ENCODE measurements around the gene ATG2B.

Gene ATG2B

GRCh38 chr14:96383445-96383844 lies 20.3 kb upstream of the ATG2B start:
- DNase-seq (ENCODE audit: low read depth) = peak; percentile 41
- no peak overlapping the region for H3K4me3 ChIP-seq (ENCODE audit: control insufficient read depth, low read depth, low read length)
- TF ChIP-seq CTCF (conservative IDR thresholded peaks at IDR 0.05; ENCODE audit: control insufficient read depth, insufficient read depth, low read depth, low read length) = no peak

GRCh38 chr14:96380735-96381134 lies 17.6 kb upstream of the ATG2B start:
- H3K4me3 ChIP-seq (ENCODE audit: control insufficient read depth, low read depth, low read length) = no peak overlapping the region
- TF ChIP-seq CTCF (conservative IDR thresholded peaks at IDR 0.05; ENCODE audit: control insufficient read depth, insufficient read depth, low read depth, low read length) = no peak
- DNase-seq (ENCODE audit: low read depth) = no peak

- TF ChIP-seq CTCF (conservative IDR thresholded peaks at IDR 0.05; ENCODE audit: control insufficient read depth, insufficient read depth, low read depth, low read length) = no peak
- H3K4me3 ChIP-seq (ENCODE audit: control insufficient read depth, low read depth, low read length) = no peak overlapping the region
- DNase-seq (ENCODE audit: low read depth) = no peak
These were observed 13.0 kb upstream of the ATG2B start for GRCh38 chr14:96376093-96376492.

GRCh38 chr14:96373538-96373937 lies 10.4 kb upstream of the ATG2B start:
- no peak for TF ChIP-seq CTCF (conservative IDR thresholded peaks at IDR 0.05; ENCODE audit: control insufficient read depth, insufficient read depth, low read depth, low read length)
- no peak overlapping the region for H3K4me3 ChIP-seq (ENCODE audit: control insufficient read depth, low read depth, low read length)
- DNase-seq (ENCODE audit: low read depth) = no peak

GRCh38 chr14:96370528-96370927 lies 7.4 kb upstream of the ATG2B start:
- no peak for DNase-seq (ENCODE audit: low read depth)
- H3K4me3 ChIP-seq (ENCODE audit: control insufficient read depth, low read depth, low read length) = no peak overlapping the region
- no peak for TF ChIP-seq CTCF (conservative IDR thresholded peaks at IDR 0.05; ENCODE audit: control insufficient read depth, insufficient read depth, low read depth, low read length)

GRCh38 chr14:96368534-96368933 lies 5.4 kb upstream of the ATG2B start:
- no peak for TF ChIP-seq CTCF (conservative IDR thresholded peaks at IDR 0.05; ENCODE audit: control insufficient read depth, insufficient read depth, low read depth, low read length)
- no peak overlapping the region for H3K4me3 ChIP-seq (ENCODE audit: control insufficient read depth, low read depth, low read length)
- DNase-seq (ENCODE audit: low read depth) = no peak

GRCh38 chr14:96364962-96365361 lies 1.8 kb upstream of the ATG2B start:
- no peak overlapping the region for H3K4me3 ChIP-seq (ENCODE audit: control insufficient read depth, low read depth, low read length)
- no peak for TF ChIP-seq CTCF (conservative IDR thresholded peaks at IDR 0.05; ENCODE audit: control insufficient read depth, insufficient read depth, low read depth, low read length)
- DNase-seq (ENCODE audit: low read depth) = no peak

All from fibroblast of mammary gland (primary cell).